ENCODE data around the gene RANGRF. TPM values are rescaled to one million over a fixed set of nuclear protein-coding genes. Genes with fewer than 3 reads are reported as not detected.

RANGRF gene
- total RNA-seq, 6 experiments from 2014 or later = 4.7 to 9.5 (median 6.8) TPM

DNA sequence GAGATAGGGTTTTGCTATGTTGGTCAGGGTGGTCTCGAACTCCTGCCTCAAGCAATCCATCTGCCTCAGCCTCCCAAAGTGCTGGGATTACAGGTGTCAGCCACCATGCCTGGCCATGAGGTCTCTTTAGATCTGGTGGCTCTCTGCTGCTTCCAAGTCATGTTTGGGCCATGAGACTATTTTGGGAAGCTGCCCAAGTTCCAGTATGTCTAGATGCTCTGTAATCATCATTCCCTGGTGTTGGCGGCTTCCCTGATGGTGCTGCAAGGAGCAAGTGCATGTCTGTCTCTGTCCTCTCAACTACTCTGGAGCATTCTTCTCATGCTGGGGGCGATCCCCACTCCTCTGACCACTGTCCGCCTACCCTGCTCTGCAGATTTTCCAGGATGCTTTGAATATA, 44.8 kb downstream of the RANGRF start:
- H3K36me3 ChIP-seq = no peaks in the 10 kb centered on the region
- no peaks in the 10 kb centered on the region for H3K4me1 ChIP-seq
- DNase-seq (no peak), ATAC-seq (no peak)
- 82% methylated on average over 3 of the region's 4 CpGs for WGBS (ENCODE audit: insufficient coverage, low coverage, low lambda C conversion rate, missing lambda C conversion rate)
- H3K4me3 ChIP-seq = no peak overlapping the region
- no peaks in the 10 kb centered on the region for H3K9me3 ChIP-seq
- intact Hi-C loops (cut with DNase I) = no loop called here
- no peaks in the 10 kb centered on the region for H3K27me3 ChIP-seq
- TF ChIP-seq POLR2A (IDR thresholded peaks at IDR 0.05) (no peak), CTCF (IDR thresholded peaks at IDR 0.05) (no peak)
- H3K27ac ChIP-seq = no peak overlapping the region

- no peak overlapping the region for H3K4me3 ChIP-seq
- no peaks in the 10 kb centered on the region for H3K9me3 ChIP-seq
- TF ChIP-seq CTCF (IDR thresholded peaks at IDR 0.05) (no peak), POLR2A (IDR thresholded peaks at IDR 0.05) (no peak)
- DNase-seq = no peak
- no peaks in the 10 kb centered on the region for H3K4me1 ChIP-seq
- intact Hi-C loops (cut with DNase I) = no loop called here
- 36% methylated on average over 10 of the region's 11 CpGs for WGBS (ENCODE audit: insufficient coverage, low coverage, low lambda C conversion rate, missing lambda C conversion rate)
- H3K27me3 ChIP-seq = no peaks in the 10 kb centered on the region
- no peak overlapping the region for H3K27ac ChIP-seq
- ATAC-seq = no peak
- no peaks in the 10 kb centered on the region for H3K36me3 ChIP-seq
Observed at GRCh38 chr17:8337802-8338752, 49.6 kb downstream of the RANGRF start.

- intact Hi-C loops (cut with DNase I) = no loop called here
- ATAC-seq = no peak
- no peak for TF ChIP-seq POLR2A (IDR thresholded peaks at IDR 0.05)
- TF ChIP-seq CTCF (IDR thresholded peaks at IDR 0.05) = no peak
- WGBS (ENCODE audit: insufficient coverage, low coverage, low lambda C conversion rate, missing lambda C conversion rate) = 76% methylated on average over 4 of the region's 5 CpGs
- H3K27me3 ChIP-seq = no peaks in the 10 kb centered on the region
- no peak overlapping the region for H3K27ac ChIP-seq
- H3K4me3 ChIP-seq = no peak overlapping the region
- no peaks in the 10 kb centered on the region for H3K36me3 ChIP-seq
- no peaks in the 10 kb centered on the region for H3K4me1 ChIP-seq
- DNase-seq = no peak
- H3K9me3 ChIP-seq = no peaks in the 10 kb centered on the region
Observed at GRCh38 chr17:8338753-8339140, 50.3 kb downstream of the RANGRF start.

GRCh38 chr17:8339540-8339939, 51.1 kb downstream of the RANGRF start, which contains the start of gene ODF4:
ODF4 (plus strand) TSS chr17:8339840; CDS start chr17:8340052, 212 bp downstream.
- H3K4me1 ChIP-seq = no peaks in the 10 kb centered on the region
- TF ChIP-seq CTCF (IDR thresholded peaks at IDR 0.05) (no peak), POLR2A (IDR thresholded peaks at IDR 0.05) (no peak)

More at GRCh38 chr17:8339540-8339939, 51.1 kb downstream of the RANGRF start, which contains the start of gene ODF4:
- no peak for ATAC-seq
- no peak within 1 kb of the TSS for H3K27ac ChIP-seq
- H3K4me3 ChIP-seq = no peak within 1 kb of the TSS
- H3K36me3 ChIP-seq = no peaks in the 10 kb centered on the region
- DNase-seq = no peak
- no peaks in the 10 kb centered on the region for H3K9me3 ChIP-seq
- WGBS (ENCODE audit: insufficient coverage, low coverage, low lambda C conversion rate, missing lambda C conversion rate) = 48% methylated on average over 2 of the region's 2 CpGs
- no peaks in the 10 kb centered on the region for H3K27me3 ChIP-seq
- intact Hi-C loops (cut with DNase I) = no loop called here

Small RNA genes lying within 50 kb of the gene (small RNA-seq; reads per million reads assigned to genes)
- 0 reads per million in 2 experiments for gene RF00265

Other genes with a start within 250 kb of the RANGRF start
- gene ALOX15B, start 249.6 kb upstream of the RANGRF start, total RNA-seq = 1 to 10 TPM in 2 of 6 experiments, under 1 TPM in 4; 0.22 to 2.2 (median 0.72) TPM
- not detected for gene ALOX12B, start 201.0 kb upstream of the RANGRF start, total RNA-seq
- gene ALOXE3, start 170.2 kb upstream of the RANGRF start, total RNA-seq = not detected
- not detected for gene HES7, start 164.6 kb upstream of the RANGRF start, total RNA-seq
- 100 to 1,000 TPM in 1 of 6 experiments, 10 to 100 TPM in 5; 25.7 to 118 (median 55.2) TPM for gene PER1, start 136.3 kb upstream of the RANGRF start, total RNA-seq
- gene VAMP2, start 125.7 kb upstream of the RANGRF start, total RNA-seq = 10 to 100 TPM in 4 of 6 experiments, 1 to 10 TPM in 2; 4.4 to 18.6 (median 13.2) TPM
- gene TMEM107, start 112.3 kb upstream of the RANGRF start, total RNA-seq = 1 to 10 TPM; 2.3 to 5.0 (median 3.4) TPM
- 1 to 10 TPM; 3.1 to 5.3 (median 4.2) TPM for gene BORCS6, start 98.5 kb upstream of the RANGRF start, total RNA-seq
- 1 to 10 TPM in 4 of 6 experiments, under 1 TPM in 2; 0.26 to 3.9 (median 1.5) TPM for gene AURKB, start 78.1 kb upstream of the RANGRF start, total RNA-seq
- gene CTC1, start 40.6 kb upstream of the RANGRF start, total RNA-seq = 10 to 100 TPM in 5 of 6 experiments, 1 to 10 TPM in 1; 8.5 to 29.1 (median 21.1) TPM
- gene PFAS, start 39.4 kb upstream of the RANGRF start, total RNA-seq = 10 to 100 TPM in 5 of 6 experiments, 1 to 10 TPM in 1; 10.0 to 21.0 (median 15.6) TPM
- 1 to 10 TPM in 4 of 6 experiments, under 1 TPM in 2; 0.49 to 3.0 (median 1.6) TPM for gene SLC25A35, start 6.7 kb downstream of the RANGRF start, total RNA-seq
- 10 to 100 TPM in 1 of 6 experiments, 1 to 10 TPM in 5; 1.6 to 12.2 (median 2.5) TPM for gene ARHGEF15, start 21.6 kb downstream of the RANGRF start, total RNA-seq
- not detected for gene ODF4, start 51.2 kb downstream of the RANGRF start, total RNA-seq
- gene RPL26, start 94.5 kb downstream of the RANGRF start, total RNA-seq = 1,000 to 10,000 TPM in 2 of 6 experiments, 100 to 1,000 TPM in 4; 467 to 1,753 (median 509) TPM
- not detected for gene RNF222, start 109.2 kb downstream of the RANGRF start, total RNA-seq
- gene NDEL1, start 147.2 kb downstream of the RANGRF start, total RNA-seq = 10 to 100 TPM; 22.2 to 34.9 (median 28.4) TPM

All from right lobe of liver (tissue), 6 donors.